Transverse colon (tissue), 3 donors: Measurements from ENCODE around the gene TJP1.

Experiments used
- POLR2A ChIP-seq: fragments of 450-650 bp; IDR thresholded peaks from one replicate; pipeline ENCODE4 v1.6.1; 2016; ENCODE audit warnings: antibody characterized with exemption, mild to moderate bottlenecking, moderate library complexity
- POLR2AphosphoS5 ChIP-seq, 3 donors: sonication (generic); formaldehyde crosslinking; IDR thresholded peaks; one replicate each; pipeline ENCODE4 v1.6.1; 2016; ENCODE audit warnings: antibody characterized with exemption in 3 of 3

DNA sequence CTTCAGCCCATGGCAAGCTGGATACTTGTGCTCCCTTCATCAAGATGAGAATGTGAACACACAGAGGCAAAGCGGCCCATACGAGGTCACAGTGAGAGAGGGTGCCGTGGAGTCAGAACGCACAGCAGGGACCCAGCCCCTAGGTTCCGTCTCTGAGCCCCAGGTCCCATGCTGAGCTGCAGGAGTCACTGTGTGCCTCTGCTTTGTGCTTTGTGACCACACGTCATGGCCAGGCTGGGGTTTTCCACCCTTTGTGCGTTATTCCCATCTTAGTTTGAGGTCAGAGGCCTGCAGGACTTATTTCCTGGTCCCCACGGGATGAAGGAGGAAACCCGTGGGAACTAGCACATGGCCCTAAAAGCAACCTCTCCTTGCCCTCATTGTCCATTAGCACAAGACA, 140.3 kb downstream of the TJP1 start:
- TF ChIP-seq POLR2A (no peak), POLR2AphosphoS5 (IDR thresholded peaks at IDR 0.05) (no peak)
